IPS DF 19.7 (cell line): ENCODE results near the gene ATF2.
"Not testable (repeated sequence)": the region's sequence is repeated elsewhere in the genome, so short reads cannot be mapped to it uniquely, and the experiment has no call there.

Experiments
- DNase-seq: peaks from one replicate; pipeline ENCODE4 v3.0.0-alpha.2; 2013; ENCODE audit warnings: low read depth, low spot score

Gene ATF2

GRCh38 chr2:175164235-175164634, 3.8 kb downstream of the ATF2 start:
- DNase-seq, result no peak

DNA sequence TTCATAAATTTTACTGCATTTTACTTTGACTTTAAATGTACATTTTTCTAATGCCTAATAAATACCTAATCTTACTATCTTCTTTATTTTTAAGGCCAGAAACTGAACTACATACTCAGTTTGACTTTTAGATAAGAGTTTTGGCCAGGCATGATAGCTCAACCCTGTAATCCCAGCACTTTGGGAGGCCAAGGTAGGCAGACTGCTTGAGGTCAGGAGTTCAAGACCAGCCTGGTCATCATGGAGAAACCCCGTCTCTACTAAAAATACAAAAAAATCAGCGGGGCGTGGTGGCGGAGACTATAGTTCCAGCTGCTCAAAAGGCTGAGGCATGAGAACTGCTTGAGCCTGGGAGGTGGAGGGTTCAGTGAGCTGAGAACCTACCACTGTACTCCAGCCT, 9.1 kb downstream of the ATF2 start:
- no peak for DNase-seq

DNA sequence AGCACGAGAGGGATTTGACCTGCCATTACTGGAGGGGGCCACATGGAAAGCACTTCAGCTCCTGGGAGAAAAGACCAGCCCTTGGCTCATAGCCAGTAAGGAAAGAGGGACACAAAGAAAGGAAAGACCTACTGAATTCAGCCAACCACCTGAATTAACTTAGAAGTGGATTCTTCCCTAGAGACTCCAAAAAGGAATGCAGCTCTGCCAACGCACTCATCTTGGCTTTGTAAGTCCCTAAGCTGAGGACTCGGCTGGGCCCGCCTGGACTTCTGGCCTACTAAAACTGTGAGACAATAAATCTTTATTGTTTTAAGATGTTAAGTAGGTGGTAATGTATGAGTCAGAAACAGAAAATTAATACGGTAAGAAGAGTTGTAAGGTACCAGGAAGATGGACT, 11.5 kb downstream of the ATF2 start:
- no peak for DNase-seq

DNA sequence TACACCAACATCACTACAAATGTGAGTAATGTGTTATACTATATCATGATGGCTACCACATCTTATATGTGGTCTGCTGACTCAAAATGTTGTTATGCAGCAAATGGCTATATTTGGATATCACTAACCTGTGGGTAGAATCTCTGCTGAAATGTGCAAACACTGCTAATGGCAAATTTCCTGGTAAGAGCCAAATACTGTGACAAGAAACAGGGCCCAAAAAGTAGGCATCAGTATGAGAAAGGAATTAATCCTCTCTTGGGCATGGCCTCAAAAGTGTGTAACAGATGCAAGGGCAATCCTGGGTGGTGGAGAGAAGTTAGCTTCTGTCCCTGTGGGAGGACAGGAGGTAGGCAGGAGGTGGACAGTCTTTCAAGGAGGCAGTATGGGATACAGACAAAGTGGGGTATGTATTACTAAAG, 13.3 kb downstream of the ATF2 start:
- DNase-seq, result no peak

- no peak for DNase-seq
These were observed 15.8 kb downstream of the ATF2 start for GRCh38 chr2:175152242-175152641.

- DNase-seq, result no peak
These were observed 16.2 kb downstream of the ATF2 start for GRCh38 chr2:175151791-175152190.

GRCh38 chr2:175147186-175147585, 20.8 kb downstream of the ATF2 start:
- DNase-seq, result no peak

DNA sequence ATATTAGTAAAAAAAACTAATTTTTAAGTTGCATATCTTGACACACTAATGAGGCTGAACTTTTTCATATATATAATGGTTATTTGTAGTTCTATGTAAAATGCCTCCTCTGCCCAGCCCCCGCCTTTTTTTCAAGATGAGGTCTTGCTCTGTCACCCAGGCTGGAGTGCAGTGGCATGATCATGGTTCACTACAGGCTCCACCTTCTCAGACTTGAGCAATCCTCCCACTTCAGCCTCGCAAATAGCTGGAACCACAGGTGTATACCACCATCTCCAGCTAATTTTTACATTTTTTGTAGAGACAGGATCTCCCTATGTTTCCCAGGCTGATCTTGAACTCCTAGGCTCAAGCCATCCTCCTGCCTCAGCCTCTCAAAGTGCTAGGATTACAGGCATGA, 24.3 kb downstream of the ATF2 start:
- no peak for DNase-seq

- no peak for DNase-seq
These were observed 24.8 kb downstream of the ATF2 start for GRCh38 chr2:175143191-175143590.

DNA sequence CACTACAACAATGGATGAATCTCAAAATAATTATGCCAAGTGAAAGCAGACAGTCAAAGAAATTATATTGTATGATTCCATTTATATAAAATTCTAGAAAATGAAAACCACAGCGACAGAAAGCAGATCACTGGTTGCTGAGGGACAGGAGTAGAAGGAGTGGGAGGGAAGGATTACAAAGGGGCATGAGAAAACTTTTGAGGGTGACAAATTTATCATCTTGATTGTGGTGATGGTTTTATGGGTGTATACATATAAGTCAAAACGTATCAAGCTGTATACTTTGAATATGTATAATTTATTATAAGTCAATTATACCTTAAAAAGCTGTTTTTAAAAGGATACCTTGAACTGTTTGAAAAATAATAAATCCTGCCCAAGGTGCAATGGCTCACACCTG, 27.7 kb downstream of the ATF2 start:
- DNase-seq, result no peak

GRCh38 chr2:175137793-175138192, 30.2 kb downstream of the ATF2 start:
- no peak for DNase-seq

- no peak for DNase-seq
These were observed 31.4 kb downstream of the ATF2 start for GRCh38 chr2:175136334-175137215.

DNA sequence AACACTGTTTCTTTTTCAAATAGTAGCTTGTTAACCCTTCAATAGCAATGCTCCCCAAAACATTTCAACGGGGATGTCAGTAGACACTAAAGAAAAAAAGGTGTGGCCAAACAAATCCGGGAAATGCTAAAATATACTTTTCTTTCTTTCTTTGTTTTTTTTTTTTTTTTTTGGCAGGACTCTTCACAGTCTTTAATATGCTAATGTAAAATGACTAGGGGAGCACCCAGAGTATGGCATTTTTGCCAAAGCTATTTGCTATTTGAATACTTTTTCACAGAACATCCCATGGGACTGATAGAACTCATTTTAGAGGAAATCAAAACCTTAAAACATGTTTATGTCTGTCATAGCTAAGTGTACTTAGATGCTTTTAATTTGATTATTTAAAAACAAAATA, 32.1 kb downstream of the ATF2 start:
- no peak for DNase-seq

GRCh38 chr2:175135177-175135576, 32.8 kb downstream of the ATF2 start:
- DNase-seq, result no peak

- DNase-seq, result no peak
These were observed 36.8 kb downstream of the ATF2 start for GRCh38 chr2:175131252-175131651.

DNA sequence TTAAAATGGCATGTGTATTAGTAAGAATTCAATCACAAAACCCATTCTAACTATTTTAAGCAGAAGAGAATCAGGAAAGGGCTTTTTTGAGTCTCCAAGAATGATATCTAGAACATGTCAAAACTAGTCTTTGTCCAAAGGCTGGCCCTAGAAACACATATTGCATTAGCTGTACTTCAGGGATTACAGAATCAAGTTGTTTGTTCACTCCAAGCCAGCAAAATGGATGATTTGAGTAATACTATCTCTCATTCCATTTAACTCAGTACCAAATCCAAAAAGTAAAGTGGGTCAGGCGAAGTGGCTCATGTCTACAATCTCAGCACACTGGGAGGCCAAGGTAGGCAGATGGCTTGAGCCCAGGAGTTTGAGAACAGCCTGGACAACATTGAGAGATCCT, 41.3 kb downstream of the ATF2 start:
- no peak for DNase-seq

DNA sequence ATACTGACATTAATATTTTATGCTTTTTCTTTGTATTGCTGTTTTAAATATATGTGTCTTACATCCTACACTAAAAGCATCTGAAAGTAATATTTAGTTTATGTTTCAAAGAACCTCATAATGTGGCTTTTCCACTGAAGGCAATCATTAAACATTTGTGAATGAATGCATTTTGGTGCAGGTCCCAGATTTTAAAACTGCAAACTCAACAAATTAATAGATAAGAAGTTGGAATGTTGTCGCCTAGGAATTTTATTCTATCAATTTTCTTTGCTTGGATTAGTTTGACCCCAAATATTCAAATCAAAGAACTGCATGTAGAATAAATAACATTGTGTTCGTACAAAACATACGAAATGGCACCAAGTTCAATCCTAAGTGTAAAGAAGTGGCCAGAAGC, 44.7 kb downstream of the ATF2 start:
- no peak for DNase-seq

DNA sequence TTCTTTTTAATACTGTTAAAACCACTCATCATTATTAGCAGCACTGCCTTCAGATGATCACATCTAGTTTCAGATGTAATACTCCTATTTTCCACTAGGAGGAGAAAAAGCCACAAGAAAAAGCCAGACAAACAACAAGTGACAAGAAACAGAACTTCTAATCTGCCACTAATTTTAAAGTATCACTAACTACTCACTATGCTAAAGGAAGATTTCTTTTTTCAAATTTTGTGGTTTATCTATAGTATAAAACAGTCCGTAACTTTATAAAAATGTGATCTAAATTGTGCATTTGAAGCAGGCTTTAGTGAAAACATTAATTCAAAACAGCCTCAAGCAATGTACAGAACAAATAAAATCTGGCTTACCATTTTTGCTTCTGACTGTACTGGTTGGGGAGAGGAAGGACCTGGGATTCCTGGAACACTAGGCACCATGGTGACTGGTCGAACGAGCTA, 56.8 kb downstream of the ATF2 start:
- DNase-seq, result peak; percentile 20

- DNase-seq, result not testable (repeated sequence)
These were observed 59.9 kb downstream of the ATF2 start for GRCh38 chr2:175108091-175108490.

GRCh38 chr2:175107146-175107545, 60.9 kb downstream of the ATF2 start:
- DNase-seq, result no peak

- no peak for DNase-seq
These were observed 64.8 kb downstream of the ATF2 start for GRCh38 chr2:175103191-175103590.

- DNase-seq, result no peak
These were observed 66.5 kb downstream of the ATF2 start for GRCh38 chr2:175101514-175101913.

DNA sequence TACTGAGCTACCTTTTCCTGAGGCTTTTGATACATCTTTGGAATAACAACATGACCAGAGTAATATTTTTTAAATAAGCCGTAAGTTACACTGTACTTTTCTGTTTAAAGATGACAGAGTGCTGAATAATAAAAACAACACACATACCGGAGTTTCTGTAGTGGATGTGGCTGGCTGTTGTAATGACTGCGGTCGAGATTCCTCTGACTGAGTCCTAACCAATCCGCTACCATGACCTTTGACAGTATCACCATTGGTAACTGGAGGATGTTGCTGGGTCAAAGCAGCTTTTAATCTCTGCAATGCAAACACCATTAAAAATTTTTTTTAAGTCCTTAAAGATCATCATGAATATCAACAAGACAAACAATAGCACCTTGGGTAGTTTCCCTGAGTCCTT, 70.7 kb downstream of the ATF2 start:
- DNase-seq, result no peak

DNA sequence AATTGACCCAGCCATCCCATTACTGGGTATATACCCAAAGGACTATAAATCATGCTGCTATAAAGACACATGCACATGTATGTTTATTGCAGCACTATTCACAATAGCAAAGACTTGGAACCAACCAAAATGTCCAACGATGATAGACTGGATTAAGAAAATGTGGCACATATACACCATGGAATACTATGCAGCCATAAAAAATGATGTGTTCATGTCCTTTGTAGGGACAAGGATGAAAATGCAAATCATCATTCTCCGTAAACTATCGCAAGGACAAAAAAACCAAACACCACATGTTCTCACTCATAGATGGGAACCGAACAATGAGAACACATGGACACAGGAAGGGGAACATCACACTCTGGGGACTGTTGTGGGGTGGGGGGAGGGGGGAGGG, 83.9 kb downstream of the ATF2 start:
- DNase-seq, result not testable (repeated sequence)
